SIG-M5 treated with dmso at 0.1 percent for 504 hours (cell line): Measurements from ENCODE around the gene TM7SF3.
"Not testable (repeated sequence)": the region's sequence is repeated elsewhere in the genome, so short reads cannot be mapped to it uniquely, and the experiment has no call there.

Experiments used
- DNase-seq: peaks from one replicate; lab custom pipeline; 2025; ENCODE audit not compliant: unreplicated experiment; lab: John Stamatoyannopoulos, UW

The TM7SF3 gene

GRCh38 chr12:27017163-27017823, 3.1 kb upstream of the TM7SF3 start:
- not testable (repeated sequence) for DNase-seq

GRCh38 chr12:27015730-27016076, 1.5 kb upstream of the TM7SF3 start:
- DNase-seq: peak; percentile 83

GRCh38 chr12:27014859-27015729, 910 bp upstream of the TM7SF3 start:
- peak; percentile 24 for DNase-seq

GRCh38 chr12:27013611-27014084, 536 bp downstream of the TM7SF3 start:
- DNase-seq: peak; percentile 33

GRCh38 chr12:27012982-27013255, 1.3 kb downstream of the TM7SF3 start:
- no peak for DNase-seq

GRCh38 chr12:27012239-27012981, 1.8 kb downstream of the TM7SF3 start:
- DNase-seq: no peak

GRCh38 chr12:27009881-27010301, 4.3 kb downstream of the TM7SF3 start:
- DNase-seq: peak; percentile 47

- peak; percentile 25 for DNase-seq
Observed at GRCh38 chr12:27008081-27008480, 6.1 kb downstream of the TM7SF3 start.

GRCh38 chr12:27006797-27007467, 7.3 kb downstream of the TM7SF3 start:
- DNase-seq: no peak

- no peak for DNase-seq
Observed at GRCh38 chr12:27005495-27005894, 8.7 kb downstream of the TM7SF3 start.

GRCh38 chr12:27003421-27004381, 10.5 kb downstream of the TM7SF3 start:
- no peak for DNase-seq

GRCh38 chr12:27002141-27002540, 12.0 kb downstream of the TM7SF3 start:
- DNase-seq: no peak

GRCh38 chr12:27001663-27002062, 12.5 kb downstream of the TM7SF3 start:
- peak; percentile 78 for DNase-seq

- no peak for DNase-seq
Observed at GRCh38 chr12:27000961-27001360, 13.2 kb downstream of the TM7SF3 start.

- DNase-seq: no peak
Observed at GRCh38 chr12:26997003-26997402, 17.2 kb downstream of the TM7SF3 start.

GRCh38 chr12:26995706-26996105, 18.5 kb downstream of the TM7SF3 start:
- DNase-seq: no peak

- no peak for DNase-seq
Observed at GRCh38 chr12:26994109-26994508, 20.1 kb downstream of the TM7SF3 start.

- no peak for DNase-seq
Observed at GRCh38 chr12:26991826-26992225, 22.4 kb downstream of the TM7SF3 start.

GRCh38 chr12:26989873-26990272, 24.3 kb downstream of the TM7SF3 start:
- no peak for DNase-seq

GRCh38 chr12:26988703-26989102, 25.5 kb downstream of the TM7SF3 start:
- no peak for DNase-seq
